Panc1 (cell line): ENCODE measurements around the gene STXBP5. TPM values are rescaled to one million over a fixed set of nuclear protein-coding genes. Genes with fewer than 3 reads are reported as not detected.

ENCODE experiments used
- ATAC-seq: fragments of 200-7000 bp; cut with Tn5 transposase; 2 replicates; pipeline ENCODE4 v1.9.1; 2020; ENCODE audit warnings: mild to moderate bottlenecking, moderate library complexity
- BruUV-seq: library from RNA; stranded (reverse); fragments of 400-500 nt; replicated peaks from 2 replicates; lab custom pipeline; 2021; lab: Mats Ljungman, UMichigan
- CTCF ChIA-PET: fragments of 300-600 bp; sonication (Branson Sonifier 250); formaldehyde crosslinking; loops from one replicate; lab custom pipeline; 2022; ENCODE audit warnings: antibody characterized with exemption; lab: Charles Lee
- POLR2A ChIA-PET: fragments of 300-600 bp; sonication (Branson Sonifier 250); formaldehyde crosslinking; loops from one replicate; lab custom pipeline; 2022; ENCODE audit warnings: antibody characterized with exemption; lab: Charles Lee
- DNase-seq: peaks from one replicate; pipeline ENCODE4 v3.0.0-alpha.2; 2010; ENCODE audit warnings: low read depth, low spot score
- H3K27ac ChIP-seq: 2 replicates; pipeline ENCODE4 v1.5.1; 2011; ENCODE audit warnings: mild to moderate bottlenecking, low read length, inconsistent platforms
- H3K27me3 ChIP-seq: fragments of 200-500 bp; sonication (Bioruptor generic); 2 replicates; pipeline ENCODE4 v1.6.0; 2014; ENCODE audit warnings: low read length, inconsistent platforms; ENCODE audit not compliant: control insufficient read depth, insufficient read depth
- H3K36me3 ChIP-seq: fragments of 200-500 bp; sonication (Bioruptor generic); 2 replicates; pipeline ENCODE4 v1.5.1; 2014; ENCODE audit warnings: inconsistent platforms, mild to moderate bottlenecking, low read length, moderate library complexity; ENCODE audit not compliant: control insufficient read depth, insufficient read depth
- H3K4me1 ChIP-seq: 2 replicates; pipeline ENCODE4 v1.5.1; 2011; ENCODE audit warnings: inconsistent platforms, mild to moderate bottlenecking, low read length, moderate library complexity; ENCODE audit not compliant: control insufficient read depth, insufficient read depth
- H3K4me3 ChIP-seq, 2 experiments: 2 replicates each; pipeline ENCODE4 v1.5.1; 2011 to 2012; ENCODE audit warnings: low read depth in 2 of 2, low read length in 2 of 2, mild to moderate bottlenecking in 2 of 2, inconsistent platforms in 1 of 2, moderate library complexity in 1 of 2
- H3K9me3 ChIP-seq: fragments of 200-500 bp; sonication (Bioruptor generic); 2 replicates; pipeline ENCODE4 v1.5.1; 2014; ENCODE audit warnings: low read depth, mild to moderate bottlenecking, inconsistent platforms, low read length, moderate library complexity; ENCODE audit not compliant: control insufficient read depth, insufficient read depth
- CTCF ChIP-seq: fragments of 450-650 bp; IDR thresholded peaks from 2 replicates; pipeline ENCODE4 v1.5.1; 2017; ENCODE audit warnings: mild to moderate bottlenecking
- POLR2AphosphoS5 ChIP-seq: IDR thresholded peaks from 2 replicates; pipeline ENCODE4 v1.6.1; 2012; ENCODE audit warnings: mild to moderate bottlenecking, low read depth, low read length, moderate library complexity
- REST ChIP-seq, 2 experiments: IDR thresholded peaks; 2 replicates each; pipeline ENCODE4 v1.6.1; 2011 to 2012; ENCODE audit warnings: low read depth in 2 of 2, control low read depth in 1 of 2, low read length in 1 of 2, mild to moderate bottlenecking in 1 of 2, moderate library complexity in 1 of 2; ENCODE audit not compliant: insufficient read depth in 1 of 2
- SIN3A ChIP-seq: IDR thresholded peaks from 2 replicates; pipeline ENCODE4 v1.6.1; 2012; ENCODE audit warnings: low read depth, mild to moderate bottlenecking, low read length, moderate library complexity, borderline replicate concordance; ENCODE audit not compliant: insufficient read depth
- TCF7L2 ChIP-seq: IDR thresholded peaks from 2 replicates; pipeline ENCODE4 v1.6.1; 2011; ENCODE audit warnings: mild to moderate bottlenecking, low read depth, low read length, inconsistent platforms
- in situ Hi-C: cut with HindIII; loops from 2 replicates; pipeline ENCODE4 v1.10.0; 2016; ENCODE audit warnings: low sequenced_read_pairs, low pct_unique_long_range_greater_than_20kb
- intact Hi-C: fragments of 100-400 bp; cut with micrococcal nuclease; formaldehyde crosslinking; loops from one replicate; pipeline ENCODE4 v1.10.0; 2022; ENCODE audit not compliant: unreplicated experiment
- total RNA-seq: library from RNA; stranded (reverse); gene quantifications from one replicate; pipeline ENCODE4 v1.2.1, GENCODE V29; 2021; ENCODE audit not compliant: unreplicated experiment

Gene STXBP5
- total RNA-seq, 1 experiment from 2014 or later: 77.8 TPM

GRCh38 chr6:147255948-147256674 lies 51.9 kb downstream of the STXBP5 start:
- peaks cover 2% of the 10 kb centered on the region; the same call in 1 of the 2 replicates for H3K36me3 ChIP-seq
- no peaks in the 10 kb centered on the region for H3K9me3 ChIP-seq
- H3K4me1 ChIP-seq: no peaks in the 10 kb centered on the region
- ATAC-seq (0 out of 2 replicates have a peak, but pooled peaks have one; percentile 51), DNase-seq (no peak)
- no peak overlapping the region for H3K4me3 ChIP-seq
- no peaks in the 10 kb centered on the region for H3K27me3 ChIP-seq
- no peak for TF ChIP-seq CTCF
- TF ChIP-seq SIN3A: no peak
- TF ChIP-seq POLR2AphosphoS5: no peak
- TF ChIP-seq REST (IDR thresholded peaks at IDR 0.05; ENCODE audit: insufficient read depth in 1 of 2, low read depth in 2 of 2, low read length in 1 of 2): no peak
- no peak for TF ChIP-seq TCF7L2
- no peak overlapping the region for H3K27ac ChIP-seq
- no TSS peak for BruUV-seq
- in situ Hi-C loops: no loop called here
- intact Hi-C loops: no loop called here
- CTCF ChIA-PET: no interaction called here
- POLR2A ChIA-PET: interaction anchor here (0.6 kb wide), 1 partner anchor 51 kb away, joined by 3 read pairs; no protein-coding TSS in a partner anchor

GRCh38 chr6:147257760-147258159 lies 53.5 kb downstream of the STXBP5 start:
- Histone ChIP-seq H3K27me3 (no peaks in the 10 kb centered on the region), H3K27ac (no peak overlapping the region), H3K36me3 (peaks cover 10% of the 10 kb centered on the region), H3K9me3 (no peaks in the 10 kb centered on the region), H3K4me3 (no peak overlapping the region), H3K4me1 (no peaks in the 10 kb centered on the region; the same call in 1 of the 2 replicates)
- in situ Hi-C loops (no loop called here), intact Hi-C loops (no loop called here)
- ATAC-seq (no peak), DNase-seq (no peak)
- TF ChIP-seq CTCF: no peak
- no peak for TF ChIP-seq TCF7L2
- TF ChIP-seq POLR2AphosphoS5: no peak
- TF ChIP-seq SIN3A: no peak
- no peak for TF ChIP-seq REST (IDR thresholded peaks at IDR 0.05; ENCODE audit: insufficient read depth in 1 of 2, low read depth in 2 of 2, low read length in 1 of 2)
- POLR2A ChIA-PET: no interaction called here
- BruUV-seq: no TSS peak
- CTCF ChIA-PET: no interaction called here
